ENCODE data around the gene CDC42BPB.

CDC42BPB gene

DNA sequence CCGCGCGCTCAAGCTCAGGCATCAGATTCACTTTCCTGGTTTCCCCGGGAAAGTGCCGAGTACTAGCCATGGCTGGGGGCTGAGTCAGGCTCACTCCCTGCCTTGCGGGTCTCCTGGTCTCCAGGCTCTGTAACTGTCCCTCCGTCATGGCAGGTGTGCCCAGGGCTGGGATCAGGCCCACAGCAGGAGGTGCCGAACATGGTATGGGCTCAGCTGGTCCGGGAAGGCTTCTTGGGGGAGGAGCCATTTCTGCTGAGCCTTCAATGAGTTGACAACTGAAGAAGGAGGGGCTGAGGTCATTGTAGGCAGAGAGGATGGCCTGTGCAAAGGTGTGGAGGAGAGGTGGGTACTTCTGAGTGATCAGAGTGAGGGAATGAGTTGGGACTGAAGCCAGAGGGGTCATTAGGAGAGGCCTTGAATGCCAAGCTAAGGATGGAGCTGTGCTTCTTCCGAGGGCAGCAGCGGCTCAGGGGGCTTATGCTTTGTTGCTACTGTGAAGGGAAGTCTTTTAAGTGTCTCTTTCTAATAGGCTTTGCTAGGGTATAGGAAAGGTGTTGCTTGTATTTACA is 37.9 kb upstream of the CDC42BPB start:
- no peak for DNase-seq

DNA sequence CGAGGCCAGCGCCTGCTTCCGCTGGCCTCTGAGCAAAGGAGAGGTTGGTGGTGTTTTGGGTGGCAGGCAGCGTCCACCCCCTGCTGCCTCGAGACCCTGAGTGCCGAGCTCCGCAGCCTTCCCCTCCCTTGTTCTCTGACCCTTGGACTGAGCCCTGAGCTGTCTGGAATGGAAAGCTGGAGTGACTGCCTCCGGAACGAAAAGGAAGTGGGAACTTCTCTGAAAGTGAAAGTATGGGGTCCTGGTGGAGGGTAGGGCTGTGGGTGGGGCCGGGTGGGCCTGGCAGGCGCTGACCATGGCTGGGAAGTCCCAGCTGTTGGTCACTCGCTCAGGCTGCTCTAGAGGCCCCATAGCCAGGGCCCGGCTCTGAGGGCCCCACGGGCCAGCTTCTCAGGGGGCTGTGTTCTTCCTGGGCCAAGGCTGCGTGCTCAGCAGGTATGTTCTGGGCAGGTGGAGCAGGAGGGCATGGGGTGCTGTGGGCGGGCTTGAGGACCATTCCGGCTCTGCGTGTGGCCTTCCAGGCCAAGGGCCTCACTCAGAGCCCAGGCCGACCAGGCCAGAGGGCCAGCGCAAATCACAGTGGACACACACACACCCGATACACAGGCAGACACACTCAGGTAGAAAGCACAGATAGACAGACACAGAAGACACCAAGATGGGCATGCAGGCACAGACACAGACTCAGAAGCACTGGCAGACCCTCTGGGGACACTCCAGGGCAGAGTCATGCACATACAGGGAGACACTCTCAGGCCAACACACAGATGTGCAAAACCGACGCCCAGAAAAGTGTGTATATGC is 37.3 kb upstream of the CDC42BPB start, which contains the start of gene EXOC3L4:
EXOC3L4 (plus strand) TSS at position 320 of the 804 bp plus-strand sequence. CDS start 5,495 bp downstream, outside the sequence.
- no peak for DNase-seq

DNA sequence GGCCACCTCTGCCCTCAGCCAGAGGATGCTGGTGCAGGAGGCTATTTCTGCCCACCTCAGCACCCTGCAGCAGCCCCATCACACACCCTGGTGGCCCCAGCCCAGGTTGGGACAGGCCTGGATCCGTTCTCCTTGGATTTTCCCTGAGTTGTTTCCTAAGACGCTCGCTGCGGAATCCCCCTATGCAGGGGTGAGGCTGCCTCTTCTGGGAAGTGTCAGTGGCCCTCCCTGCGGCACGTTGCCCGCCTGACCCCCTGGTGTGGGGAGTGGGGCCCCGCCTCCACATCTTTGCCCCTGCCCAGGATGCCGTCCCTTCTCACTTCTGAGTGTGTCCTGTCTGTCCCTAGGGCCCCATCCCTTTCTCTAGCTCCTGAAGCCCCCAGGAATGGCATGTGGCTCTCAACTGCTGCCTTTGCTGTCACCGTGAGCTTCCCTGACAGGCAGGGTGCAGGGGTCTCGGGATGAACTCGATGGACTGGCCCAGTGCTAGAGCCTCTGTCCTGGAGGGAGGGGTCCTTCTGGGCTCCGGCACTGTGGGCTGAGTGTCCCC is 36.6 kb upstream of the CDC42BPB start:
- no peak for DNase-seq

DNA sequence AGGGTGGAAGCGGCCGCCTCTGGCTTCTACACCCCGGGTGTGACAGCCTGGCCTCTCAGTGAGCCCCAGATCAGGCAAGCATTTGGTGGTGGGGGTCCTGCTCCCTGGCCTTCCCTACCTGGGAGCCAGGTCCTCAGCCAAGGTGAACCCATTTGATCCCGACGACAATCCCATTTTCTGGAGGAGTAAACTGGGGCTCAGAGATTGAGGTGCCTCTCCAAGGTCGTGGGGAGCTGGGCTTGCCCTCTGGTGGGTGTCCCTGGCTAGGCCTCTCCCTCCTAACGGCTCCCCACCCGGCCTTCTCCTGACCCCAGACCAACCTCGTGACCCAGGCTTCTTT is 34.5 kb upstream of the CDC42BPB start:
- DNase-seq = no peak

DNA sequence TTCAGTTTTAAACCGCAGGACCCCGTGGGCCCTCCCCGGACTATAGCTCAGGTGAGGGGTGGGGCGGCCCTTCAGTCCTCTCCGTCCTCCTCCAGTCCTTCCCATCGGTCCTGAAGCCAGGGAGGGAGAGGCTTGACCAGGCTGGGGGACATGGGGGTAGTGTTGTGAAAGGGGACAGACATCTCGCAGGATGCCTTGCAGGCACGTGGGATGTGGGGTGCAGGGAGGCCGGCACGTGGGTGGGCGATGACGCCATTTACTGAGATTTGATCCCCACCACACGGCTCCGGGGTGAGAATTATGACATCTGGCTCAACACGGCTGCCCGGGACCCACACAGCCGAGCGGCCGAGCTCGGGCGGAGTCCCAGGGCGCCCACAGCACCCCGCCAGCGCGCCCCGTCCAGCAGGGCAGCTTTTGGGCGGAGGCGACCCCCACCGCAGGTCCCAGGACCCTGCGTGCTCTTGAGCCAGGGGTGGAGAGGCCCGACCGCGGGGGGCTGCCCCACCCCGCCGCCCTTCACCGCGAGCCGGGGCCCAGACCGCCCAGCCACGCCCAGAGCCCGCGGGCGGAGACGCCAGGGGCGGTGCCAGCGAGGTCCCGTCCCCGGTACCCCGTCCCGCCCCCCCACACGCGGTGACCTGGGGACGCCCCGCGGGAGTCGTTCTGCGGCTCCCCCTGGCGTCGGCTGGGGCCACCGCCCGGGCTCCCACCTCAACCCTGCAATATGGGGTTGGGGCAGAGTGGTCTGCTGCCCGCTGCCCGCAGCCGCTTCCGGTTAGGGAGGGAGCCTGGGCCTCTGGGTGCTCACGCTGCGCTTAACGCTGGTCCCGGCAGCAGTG is 33.9 kb upstream of the CDC42BPB start:
- DNase-seq = peak; percentile 42

DNA sequence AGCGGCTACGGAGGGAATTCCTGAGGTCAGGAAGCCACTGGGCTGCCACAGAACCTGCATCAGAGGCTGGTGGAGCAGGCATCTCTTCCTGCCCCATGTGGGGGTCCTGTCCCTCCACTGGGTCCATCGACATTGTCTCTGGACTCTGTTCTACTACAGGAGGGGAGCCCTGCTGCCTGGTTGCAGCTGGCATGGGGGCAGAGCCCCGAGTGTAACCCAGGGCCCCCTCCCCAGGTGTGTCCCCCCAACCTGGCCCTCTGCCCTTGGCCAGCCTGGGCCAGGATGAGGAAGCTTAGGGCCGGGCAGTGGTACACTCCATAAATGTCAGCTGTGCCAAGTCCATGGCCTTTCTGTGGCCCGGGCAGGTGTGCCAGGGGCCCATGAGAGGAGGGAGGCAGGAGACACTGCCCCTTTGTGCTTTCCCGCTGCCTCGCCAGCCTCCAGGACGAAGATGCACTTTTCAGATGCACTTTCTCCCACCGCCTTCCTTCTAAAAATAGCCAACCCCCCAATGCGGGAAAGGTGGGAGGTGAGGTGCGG is 33.2 kb upstream of the CDC42BPB start:
- no peak for DNase-seq

DNA sequence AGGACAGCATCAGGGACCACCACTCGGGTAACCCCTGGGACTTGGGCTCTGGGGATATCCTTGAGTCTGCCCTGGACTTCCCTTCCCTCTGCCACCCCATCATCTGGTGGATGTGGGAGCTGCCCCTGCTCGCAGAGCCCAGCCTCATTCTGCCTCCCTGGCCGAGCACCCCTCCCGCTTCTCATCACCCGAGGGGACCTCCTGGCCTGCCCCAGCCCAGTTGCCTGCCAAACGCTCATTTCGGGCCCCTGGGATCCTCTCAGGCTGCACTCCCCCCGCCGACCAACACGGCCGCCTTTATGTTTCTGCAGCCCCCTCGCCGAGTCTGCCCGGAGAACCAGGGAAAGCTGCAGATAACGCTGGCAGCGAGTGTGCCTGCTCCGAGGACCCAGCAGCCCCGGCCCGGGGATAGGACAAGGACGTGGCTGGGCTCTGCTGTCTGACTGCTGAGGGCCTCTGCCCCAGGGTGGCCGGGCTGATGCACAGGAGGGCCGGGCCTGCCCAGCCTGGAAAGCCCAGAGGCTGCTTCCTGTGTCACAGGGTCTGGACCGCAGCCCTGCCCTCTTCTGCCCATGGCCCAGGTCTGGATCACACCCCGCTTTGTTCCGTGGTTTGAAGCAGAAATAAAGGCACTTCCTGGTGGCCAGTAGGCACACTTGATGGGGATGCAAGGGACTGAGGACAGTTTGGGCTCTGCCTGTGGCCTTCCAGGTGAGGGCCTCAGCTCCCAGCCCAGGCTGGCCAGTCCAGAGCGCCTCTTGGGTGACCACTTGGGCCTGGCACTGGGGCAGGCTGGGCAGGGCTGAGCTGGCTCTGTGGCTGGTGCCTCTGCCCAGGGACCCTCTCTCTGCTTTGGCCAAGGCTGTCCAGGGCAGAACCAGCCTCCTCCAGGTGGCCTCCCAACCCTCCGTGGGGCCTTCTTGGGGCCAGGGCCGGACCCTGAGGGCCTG is 32.3 kb upstream of the CDC42BPB start:
- DNase-seq = no peak

DNA sequence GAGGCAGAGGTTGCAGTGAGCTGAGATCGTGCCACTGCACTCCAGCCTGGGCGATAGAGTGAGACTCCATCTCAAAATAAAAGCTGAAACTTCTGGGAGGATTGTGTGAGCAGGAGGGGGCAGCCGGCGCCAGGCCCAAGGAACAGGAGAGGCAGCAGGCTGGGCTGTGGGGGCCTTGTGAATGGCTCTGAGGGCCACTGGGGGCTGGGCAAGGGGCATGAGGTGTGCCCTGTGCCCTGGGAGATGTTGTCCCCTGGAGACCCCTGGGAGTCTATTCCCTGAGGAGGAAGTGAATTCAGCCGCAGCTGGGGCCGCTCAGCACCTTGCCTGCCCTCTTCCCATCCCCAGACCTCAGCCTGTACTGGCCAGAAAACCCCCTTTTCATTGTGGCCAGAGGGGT is 31.6 kb upstream of the CDC42BPB start:
- DNase-seq = no peak

DNA sequence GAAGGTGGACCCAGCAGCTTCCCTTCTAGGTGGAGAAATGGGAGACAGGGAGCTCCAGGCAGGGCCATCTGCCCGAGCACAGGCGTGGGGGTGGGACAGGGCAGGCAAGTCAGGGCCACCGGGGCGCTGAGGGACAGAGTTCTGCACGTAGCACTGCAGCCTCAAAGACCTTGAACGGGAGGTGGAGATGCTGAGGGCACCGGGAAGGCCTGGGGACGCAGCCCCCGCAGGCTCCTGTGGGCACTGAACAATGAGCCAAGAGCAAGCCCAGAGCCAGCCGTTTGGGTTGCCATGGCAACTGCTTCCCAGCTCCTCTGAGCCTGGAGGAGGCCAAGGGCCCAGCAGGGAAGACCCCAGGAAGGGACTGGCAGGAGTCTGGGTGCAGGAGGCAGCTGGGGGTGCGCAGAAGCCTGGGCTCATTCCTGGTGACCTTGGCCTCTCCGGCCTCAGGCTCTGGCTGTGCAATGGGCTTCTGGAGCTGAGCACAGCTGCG is 30.0 kb upstream of the CDC42BPB start:
- DNase-seq = peak; percentile 50

DNA sequence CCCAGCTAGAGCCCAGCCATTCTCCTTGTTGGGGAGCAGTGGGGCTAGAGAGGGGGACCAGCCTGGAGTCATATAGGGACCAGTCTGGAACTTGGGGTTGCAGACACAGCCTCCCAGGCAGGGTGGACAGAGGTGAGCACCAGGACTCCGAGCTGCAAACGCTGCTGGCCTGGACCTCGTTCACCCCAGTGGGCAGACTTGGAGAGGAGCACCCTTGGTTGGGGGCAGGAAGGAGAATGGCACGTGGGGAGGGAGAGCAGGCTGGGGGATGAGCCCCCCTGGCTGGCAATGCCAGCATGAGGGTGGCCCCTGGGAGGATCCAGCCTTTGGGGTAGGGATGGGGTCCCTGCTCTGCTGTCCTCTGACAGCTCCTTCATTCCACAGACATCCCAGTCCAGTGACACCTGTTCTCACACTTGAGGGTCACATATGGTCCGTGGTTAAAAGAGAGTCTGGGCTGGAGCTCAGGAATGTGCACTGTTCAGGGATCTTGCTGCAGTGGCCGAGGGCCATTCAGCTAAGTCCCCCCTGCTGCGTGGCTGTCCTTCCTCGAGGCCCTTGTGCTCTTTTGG is 29.5 kb upstream of the CDC42BPB start:
- DNase-seq = no peak

DNA sequence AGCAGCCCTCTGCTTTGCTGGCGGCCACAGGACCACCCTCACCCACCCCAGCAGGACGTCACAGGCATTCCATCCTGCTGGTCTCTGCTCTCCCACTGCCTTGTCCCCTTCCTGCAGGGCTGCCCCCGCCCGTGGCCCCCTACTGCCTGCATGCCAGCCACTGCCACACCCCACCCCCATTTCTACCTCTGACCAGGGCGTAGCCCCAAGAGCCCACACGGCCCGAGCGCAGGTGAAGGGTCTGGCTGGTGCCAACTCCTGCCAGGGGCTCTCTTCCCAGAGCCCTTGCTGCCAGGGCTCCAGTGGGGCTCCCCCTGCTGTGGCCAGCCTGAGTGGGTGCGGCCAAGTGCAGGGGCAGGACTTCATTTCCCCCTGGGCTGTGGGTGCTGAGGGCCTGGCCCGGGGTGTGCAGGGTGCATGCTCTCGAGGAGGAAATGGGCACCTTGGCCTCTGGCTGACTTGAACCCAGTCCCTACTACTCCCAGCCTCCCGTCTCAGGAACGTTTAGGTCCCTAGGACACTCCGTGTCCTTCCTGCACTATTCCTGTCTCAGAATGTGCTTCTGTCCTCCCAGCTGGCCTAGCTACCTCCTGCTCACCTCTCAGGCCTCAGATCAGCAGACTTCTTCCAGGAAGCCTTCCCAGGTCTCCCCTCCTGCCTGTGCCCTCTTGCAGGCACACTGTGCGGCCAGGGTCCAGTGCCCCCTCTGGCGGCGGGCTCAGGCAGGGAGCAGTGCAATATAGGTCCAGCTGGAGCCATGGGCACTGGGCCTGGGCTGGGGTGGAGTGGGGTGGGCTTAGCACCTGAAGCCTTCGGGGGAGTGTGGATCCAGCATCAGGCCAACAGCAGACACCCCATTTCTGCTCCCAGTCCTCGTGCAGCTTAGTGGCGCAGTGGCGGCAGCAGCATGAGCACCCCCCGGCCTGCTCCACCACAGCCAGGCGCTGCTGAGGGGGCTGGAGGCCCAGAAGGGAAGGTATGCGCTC is 28.1 kb upstream of the CDC42BPB start:
- no peak for DNase-seq

DNA sequence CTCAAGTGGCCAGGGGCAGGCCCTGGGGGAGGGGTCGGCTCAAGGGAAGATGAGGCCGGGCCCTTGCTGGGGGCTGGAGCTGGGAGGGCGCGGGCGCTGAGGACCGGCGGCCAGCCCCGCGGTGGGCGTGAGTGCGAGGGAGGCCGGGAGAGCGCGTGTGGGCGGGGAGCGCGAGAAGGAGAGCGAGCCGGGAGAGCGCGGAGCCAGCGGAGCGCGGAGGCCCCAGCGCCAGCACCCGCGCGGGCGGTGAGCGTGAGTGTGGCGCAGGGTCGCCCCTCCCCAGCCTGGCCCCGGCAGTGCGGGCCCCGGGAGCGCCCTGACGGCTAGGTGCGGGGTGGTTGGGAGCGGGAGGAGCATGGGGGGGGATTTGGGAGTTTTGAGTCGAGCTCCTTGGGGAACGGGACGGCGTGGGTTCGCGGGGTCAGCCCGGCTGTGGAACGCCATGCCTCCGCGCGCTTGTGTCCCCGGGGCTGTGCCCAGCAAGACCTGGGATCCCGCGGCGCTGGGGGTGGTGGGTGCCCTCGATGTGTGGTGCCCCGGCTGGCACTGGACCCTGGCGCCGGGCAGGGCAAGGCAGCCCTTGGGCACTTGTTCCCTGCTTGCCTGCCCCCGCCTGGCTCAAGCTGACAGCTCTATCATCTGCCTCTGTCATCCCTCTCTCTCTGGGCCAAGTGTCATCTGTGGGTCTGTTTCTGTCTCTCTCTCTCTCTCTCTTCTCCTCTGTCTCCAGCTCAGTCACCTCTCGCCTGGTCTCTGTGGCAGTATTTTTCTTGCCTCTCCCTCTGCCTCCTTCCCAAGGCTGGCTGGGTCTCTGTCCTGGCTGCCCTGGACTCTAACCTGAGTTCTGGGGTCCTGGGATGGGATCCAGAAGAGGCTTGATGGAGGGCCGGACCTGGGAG is 26.9 kb upstream of the CDC42BPB start, which contains the start of gene LBHD2:
LBHD2 (plus strand) TSS at position 190 of the 899 bp plus-strand sequence. CDS start 1,803 bp downstream, outside the sequence.
- DNase-seq = no peak

DNA sequence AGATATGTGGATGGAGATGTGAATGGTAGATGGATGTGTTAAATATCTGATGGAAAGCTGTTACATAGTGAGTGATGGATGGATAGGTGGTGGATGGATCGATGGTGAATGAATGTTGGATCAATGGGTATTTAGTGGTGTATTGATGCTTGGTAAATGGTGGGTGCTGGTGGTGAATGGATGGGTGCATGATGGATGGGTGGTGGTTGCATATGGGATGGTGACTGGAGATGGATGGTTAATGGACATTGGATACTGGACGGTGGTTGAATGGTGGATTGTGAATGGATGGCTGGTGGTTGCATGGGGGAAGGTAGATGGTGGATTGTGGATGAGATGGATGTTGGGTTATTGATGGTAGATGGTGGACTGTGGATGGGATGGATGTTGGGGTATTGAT is 24.6 kb upstream of the CDC42BPB start:
- DNase-seq = no peak

DNA sequence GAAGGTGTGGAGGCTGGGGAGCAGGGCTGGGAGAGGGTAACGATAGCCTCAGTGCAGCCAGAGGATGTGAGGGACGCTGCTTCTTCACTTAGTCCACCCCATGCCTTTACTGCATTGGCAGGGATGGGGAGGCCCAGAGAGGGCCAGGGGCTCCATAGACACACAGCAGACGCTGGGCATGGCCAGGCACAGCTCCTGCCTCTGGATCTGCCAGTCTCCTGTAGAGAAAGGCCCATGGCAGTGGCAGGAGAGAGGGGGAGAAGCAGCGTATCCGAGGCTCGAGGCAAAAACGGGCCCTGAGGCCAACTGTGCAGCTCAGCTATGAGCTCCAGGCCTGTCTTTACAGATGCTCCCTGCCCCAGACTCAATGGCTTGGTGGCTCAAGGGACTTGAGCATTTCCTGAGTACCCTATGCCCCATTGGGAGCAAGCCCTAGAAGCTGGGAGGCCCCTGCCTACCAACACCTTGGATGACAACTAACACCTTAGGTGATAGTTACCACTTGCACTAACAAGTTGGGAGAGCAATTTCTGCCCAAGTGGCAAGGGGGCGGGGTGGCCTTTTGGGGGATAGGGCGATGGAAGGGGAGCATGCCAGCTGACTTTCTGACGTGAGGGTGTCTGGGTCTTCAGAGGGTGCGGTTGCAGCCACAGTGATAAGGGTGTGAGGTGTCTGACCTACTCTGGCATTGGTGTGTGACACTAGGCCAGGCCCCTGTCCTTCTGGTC is 21.7 kb upstream of the CDC42BPB start:
- no peak for DNase-seq

DNA sequence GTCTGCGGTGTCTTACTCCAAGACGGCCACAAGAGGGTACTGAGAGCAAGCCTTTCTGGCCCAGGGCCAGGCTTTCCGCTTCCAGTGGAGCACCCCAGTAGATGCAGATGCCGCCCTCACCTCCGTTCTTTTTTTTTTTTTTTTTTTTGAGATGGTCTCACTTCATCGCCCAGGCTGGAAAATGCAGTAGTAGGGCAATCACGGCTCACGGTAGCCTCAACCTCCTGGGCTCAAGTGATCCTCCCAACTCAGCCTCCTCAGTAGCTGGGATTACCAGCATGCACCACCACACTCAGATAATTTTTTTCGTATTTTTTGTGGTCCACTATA is 21.0 kb upstream of the CDC42BPB start:
- peak; percentile 93 for DNase-seq

DNA sequence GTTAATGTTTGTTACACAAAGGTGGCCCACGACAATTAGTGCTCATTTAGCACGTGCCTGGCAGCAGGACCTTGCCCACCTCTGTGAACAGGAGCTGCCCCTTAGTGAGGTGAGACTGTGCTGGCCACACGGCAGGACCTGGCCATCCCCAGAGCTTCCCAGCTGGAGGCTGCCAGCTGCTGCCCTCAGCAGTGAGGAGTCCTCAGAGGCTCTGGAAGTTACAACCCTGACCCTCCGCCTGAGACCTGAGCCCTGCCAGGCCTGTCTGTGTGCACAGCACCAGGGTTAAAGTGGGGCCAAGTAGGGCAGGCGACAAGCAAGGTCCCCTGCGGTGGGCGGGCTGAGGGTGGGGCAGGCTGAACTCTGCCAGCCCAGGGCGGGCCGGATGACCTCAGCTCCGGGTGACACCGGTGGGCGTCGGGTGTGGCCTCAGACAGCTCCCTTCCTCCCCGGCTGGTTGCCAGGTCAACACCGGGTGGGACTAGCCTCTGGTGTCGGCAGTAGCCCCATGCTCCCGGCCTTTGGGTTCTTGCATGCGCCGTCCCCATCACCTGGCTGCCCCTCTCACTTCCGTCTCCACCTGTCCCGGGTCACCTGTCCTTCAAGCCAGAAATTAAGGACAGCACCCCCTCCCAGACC is 17.5 kb upstream of the CDC42BPB start:
- no peak for DNase-seq

DNA sequence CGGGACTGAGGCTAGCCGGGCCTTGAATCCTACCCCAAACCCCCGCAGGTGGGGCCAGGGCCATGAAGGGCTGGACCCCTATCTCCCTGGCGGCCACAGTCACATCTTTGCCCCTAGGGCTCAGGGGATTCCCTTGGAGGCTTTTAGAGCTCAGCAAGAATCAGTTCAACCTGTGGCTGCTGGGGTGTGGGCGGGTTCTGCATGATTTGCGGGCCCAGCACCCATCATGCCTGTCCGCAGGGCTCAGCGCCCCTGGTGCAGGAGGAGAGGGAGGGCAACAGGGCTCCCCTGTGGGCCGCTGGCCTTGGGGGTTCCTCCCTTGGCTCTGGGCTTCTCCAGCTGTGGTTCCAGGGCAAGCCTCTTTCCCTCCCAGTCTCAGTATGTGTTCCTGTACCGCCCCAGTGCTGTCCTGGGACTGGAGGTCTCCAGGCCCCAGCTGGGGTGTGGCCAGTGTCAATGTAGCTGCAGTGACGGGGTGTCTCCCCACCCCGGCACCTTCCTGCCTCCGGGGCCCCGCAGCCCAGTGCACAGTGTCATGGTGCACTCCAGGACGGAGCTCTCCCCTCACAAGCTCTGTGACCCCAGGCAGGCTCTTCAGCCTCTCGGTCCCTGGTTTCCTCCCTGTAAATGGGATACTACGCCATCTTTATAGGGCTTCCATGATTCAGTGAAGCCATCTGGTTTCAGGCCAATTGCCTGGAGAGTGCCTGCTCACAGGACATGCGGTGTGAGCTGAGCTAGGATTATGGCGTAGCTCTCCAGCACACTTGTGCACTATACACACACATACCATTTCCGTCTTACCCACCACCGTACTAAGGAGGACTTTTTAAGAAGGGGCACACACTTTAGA is 16.8 kb upstream of the CDC42BPB start:
- DNase-seq = no peak

Measured in NCI-H1694 (cell line).